SU-DHL-6 (cell line): Measurements from ENCODE around the gene SLC4A5.

Source experiments
- H2AFZ ChIP-seq: fragments of 200-600 bp; sonication (generic); 2 replicates; pipeline ENCODE4 v1.6.1; 2014; ENCODE audit warnings: low read depth, mild to moderate bottlenecking, moderate library complexity, mixed read lengths, antibody characterized with exemption, low read length; ENCODE audit not compliant: severe bottlenecking
- H3F3A ChIP-seq: fragments of 200-600 bp; shearing (Covaris generic); 2 replicates; pipeline ENCODE4 v1.6.0; 2016; ENCODE audit warnings: antibody characterized with exemption, mild to moderate bottlenecking; ENCODE audit not compliant: insufficient read depth
- H3K27ac ChIP-seq: fragments of 200-600 bp; sonication (generic); 2 replicates; pipeline ENCODE4 v1.5.1; 2016; ENCODE audit warnings: low read depth, mild to moderate bottlenecking, low read length, moderate library complexity, mixed read lengths
- H3K27me3 ChIP-seq: fragments of 200-600 bp; sonication (generic), shearing (Covaris generic); 2 replicates; pipeline ENCODE4 v1.6.0; 2014; ENCODE audit warnings: mild to moderate bottlenecking, low read length
- H3K36me3 ChIP-seq: fragments of 200-600 bp; sonication (generic); 2 replicates; pipeline ENCODE4 v1.6.1; 2014; ENCODE audit warnings: mild to moderate bottlenecking, low read length, mixed read lengths
- H3K4me2 ChIP-seq: fragments of 300-600, 200-600 bp; shearing (Covaris generic), sonication (generic); 2 replicates; pipeline ENCODE4 v1.6.0; 2014; ENCODE audit warnings: low read length, low read depth, mild to moderate bottlenecking; ENCODE audit not compliant: poor library complexity, severe bottlenecking
- H3K4me3 ChIP-seq: fragments of 200-600 bp; sonication (generic); 2 replicates; pipeline ENCODE4 v1.5.1; 2014; ENCODE audit warnings: antibody characterized with exemption, low read length, mild to moderate bottlenecking, mixed read lengths; ENCODE audit not compliant: insufficient read depth, poor library complexity, severe bottlenecking
- H3K79me2 ChIP-seq: fragments of 200-600 bp; sonication (generic); 2 replicates; pipeline ENCODE4 v1.6.1; 2014; ENCODE audit warnings: mild to moderate bottlenecking, low read length, moderate library complexity; ENCODE audit not compliant: insufficient read depth
- H3K9ac ChIP-seq: fragments of 200-600 bp; sonication (generic); 2 replicates; pipeline ENCODE4 v1.7.0; 2014; ENCODE audit warnings: mild to moderate bottlenecking, low read length
- H3K9me2 ChIP-seq: fragments of 200-600 bp; sonication (generic); replicated peaks from 2 replicates; pipeline ENCODE4 v1.6.1; 2014; ENCODE audit warnings: low read length; ENCODE audit not compliant: insufficient read depth
- H3K9me3 ChIP-seq: fragments of 200-600 bp; sonication (generic); 2 replicates; pipeline ENCODE4 v1.6.1; 2014; ENCODE audit warnings: low read length, mixed read lengths; ENCODE audit not compliant: insufficient read depth
- H4K20me1 ChIP-seq: fragments of 200-600 bp; sonication (generic); 2 replicates; pipeline ENCODE4 v1.6.1; 2014; ENCODE audit warnings: low read depth, mild to moderate bottlenecking, antibody characterized with exemption, low read length, moderate library complexity, mixed read lengths
- EZH2phosphoT487 ChIP-seq: fragments of 200-600 bp; sonication (generic), shearing (Covaris generic); conservative IDR thresholded peaks from 2 replicates; pipeline ENCODE4 v1.6.1; 2018; ENCODE audit warnings: mild to moderate bottlenecking, antibody characterized with exemption, low read length, moderate library complexity, mixed read lengths
- TF ChIP-seq, protein P1 (sequence below): fragments of 200-600 bp; sonication (generic); IDR thresholded peaks from one replicate; pipeline ENCODE4 v1.5.1; 2017; ENCODE audit warnings: antibody characterized with exemption, mild to moderate bottlenecking, low read length, moderate library complexity; ENCODE audit not compliant: insufficient read depth, poor library complexity, severe bottlenecking

The SLC4A5 gene

DNA sequence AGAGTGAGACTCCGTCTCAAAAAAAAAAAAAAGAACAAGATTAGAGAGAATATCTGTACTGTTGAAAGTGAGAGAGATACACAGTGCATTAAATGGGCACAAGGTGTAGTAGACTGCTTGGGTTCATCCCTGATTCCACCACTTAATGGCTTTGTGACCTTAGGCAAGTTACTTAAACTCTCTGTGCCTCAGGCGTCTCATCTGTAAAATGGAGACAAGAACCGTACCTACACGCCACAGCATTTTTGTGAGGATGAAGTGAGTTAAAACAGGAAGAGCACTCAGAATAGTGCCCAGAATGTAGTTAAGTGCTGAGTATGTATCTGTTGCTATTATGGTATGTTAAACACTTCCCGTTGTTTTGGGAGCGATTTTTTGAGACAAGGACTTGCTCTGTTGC is 80.5 kb downstream of the SLC4A5 start:
- no peaks in the 10 kb centered on the region for H3F3A ChIP-seq
- no peaks in the 10 kb centered on the region for H4K20me1 ChIP-seq
- H3K79me2 ChIP-seq = no peaks in the 10 kb centered on the region
- H2AFZ ChIP-seq = no peak overlapping the region
- no peak overlapping the region for H3K27ac ChIP-seq
- H3K4me2 ChIP-seq = no peak overlapping the region
- H3K9ac ChIP-seq = no peak overlapping the region
- TF ChIP-seq, protein P1, sequence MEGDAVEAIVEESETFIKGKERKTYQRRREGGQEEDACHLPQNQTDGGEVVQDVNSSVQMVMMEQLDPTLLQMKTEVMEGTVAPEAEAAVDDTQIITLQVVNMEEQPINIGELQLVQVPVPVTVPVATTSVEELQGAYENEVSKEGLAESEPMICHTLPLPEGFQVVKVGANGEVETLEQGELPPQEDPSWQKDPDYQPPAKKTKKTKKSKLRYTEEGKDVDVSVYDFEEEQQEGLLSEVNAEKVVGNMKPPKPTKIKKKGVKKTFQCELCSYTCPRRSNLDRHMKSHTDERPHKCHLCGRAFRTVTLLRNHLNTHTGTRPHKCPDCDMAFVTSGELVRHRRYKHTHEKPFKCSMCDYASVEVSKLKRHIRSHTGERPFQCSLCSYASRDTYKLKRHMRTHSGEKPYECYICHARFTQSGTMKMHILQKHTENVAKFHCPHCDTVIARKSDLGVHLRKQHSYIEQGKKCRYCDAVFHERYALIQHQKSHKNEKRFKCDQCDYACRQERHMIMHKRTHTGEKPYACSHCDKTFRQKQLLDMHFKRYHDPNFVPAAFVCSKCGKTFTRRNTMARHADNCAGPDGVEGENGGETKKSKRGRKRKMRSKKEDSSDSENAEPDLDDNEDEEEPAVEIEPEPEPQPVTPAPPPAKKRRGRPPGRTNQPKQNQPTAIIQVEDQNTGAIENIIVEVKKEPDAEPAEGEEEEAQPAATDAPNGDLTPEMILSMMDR = no peak
- TF ChIP-seq EZH2phosphoT487 = no peak
- no peaks in the 10 kb centered on the region for H3K36me3 ChIP-seq
- no peaks in the 10 kb centered on the region for H3K9me2 ChIP-seq
- H3K4me3 ChIP-seq = no peak overlapping the region
- no peaks in the 10 kb centered on the region for H3K27me3 ChIP-seq
- H3K9me3 ChIP-seq = no peaks in the 10 kb centered on the region

DNA sequence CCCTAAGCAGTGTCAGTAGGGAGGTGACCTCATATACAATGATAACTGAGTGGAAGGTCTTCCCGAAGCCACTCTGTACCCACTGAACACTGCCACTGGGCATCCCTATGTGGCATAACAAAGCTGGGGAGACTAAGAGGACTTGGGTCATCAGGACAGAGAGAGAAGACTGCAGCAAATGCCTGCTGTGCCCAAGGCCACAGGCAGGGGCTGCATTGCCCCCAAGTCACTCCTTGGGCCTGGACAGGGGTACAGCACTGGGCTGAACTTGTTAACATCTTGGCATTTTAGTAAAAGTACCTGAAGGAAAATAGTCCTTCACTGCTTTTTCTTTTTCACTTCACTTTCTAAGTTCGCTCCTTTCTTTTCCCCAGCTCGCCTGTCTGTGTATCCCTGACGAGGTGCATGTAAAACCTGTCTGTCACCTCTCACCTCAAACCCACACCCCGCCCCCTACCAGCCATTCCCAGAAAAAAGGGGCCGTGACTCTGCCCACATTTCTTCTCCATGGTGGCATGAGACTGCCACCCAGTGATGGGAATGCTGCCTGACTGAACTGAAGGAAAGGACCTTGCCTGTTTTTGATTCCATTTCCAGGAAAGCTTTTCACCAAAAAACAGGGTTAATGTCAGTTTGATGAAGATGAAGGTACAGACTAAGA is 81.9 kb downstream of the SLC4A5 start:
- no peaks in the 10 kb centered on the region for H3F3A ChIP-seq
- no peaks in the 10 kb centered on the region for H3K9me3 ChIP-seq
- TF ChIP-seq, protein P1 = no peak
- TF ChIP-seq EZH2phosphoT487 = no peak
- no peaks in the 10 kb centered on the region for H3K9me2 ChIP-seq
- no peak overlapping the region for H3K27ac ChIP-seq
- no peaks in the 10 kb centered on the region for H4K20me1 ChIP-seq
- H3K27me3 ChIP-seq = no peaks in the 10 kb centered on the region
- H3K4me3 ChIP-seq = no peak overlapping the region
- H3K4me2 ChIP-seq = no peak overlapping the region
- H3K9ac ChIP-seq = no peak overlapping the region
- H3K79me2 ChIP-seq = no peaks in the 10 kb centered on the region
- no peaks in the 10 kb centered on the region for H3K36me3 ChIP-seq
- H2AFZ ChIP-seq = no peak overlapping the region

DNA sequence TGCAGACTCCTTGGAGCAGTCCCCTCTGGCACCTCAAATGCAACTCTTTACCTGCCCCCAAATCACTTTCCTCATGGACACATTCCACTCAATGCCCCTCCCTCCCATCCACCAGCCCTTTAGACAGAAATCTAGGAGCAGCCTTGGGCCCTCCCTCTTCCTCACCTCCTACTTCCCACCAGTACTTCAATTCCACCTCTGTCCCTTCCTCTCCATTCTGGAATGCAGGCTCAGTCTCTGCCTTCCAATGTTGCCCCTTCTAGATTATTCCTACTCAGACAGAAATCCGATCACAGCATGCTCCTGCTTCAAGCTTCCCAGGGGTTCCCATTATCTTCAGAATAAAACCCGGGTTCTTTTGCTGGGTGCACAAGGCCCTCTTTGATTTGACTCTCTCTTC is 82.7 kb downstream of the SLC4A5 start:
- Histone ChIP-seq H3K4me3 (no peak overlapping the region), H3K27ac (no peak overlapping the region), H3F3A (no peaks in the 10 kb centered on the region), H3K36me3 (no peaks in the 10 kb centered on the region), H3K9me3 (no peaks in the 10 kb centered on the region), H3K79me2 (no peaks in the 10 kb centered on the region), H3K9ac (no peak overlapping the region), H3K27me3 (no peaks in the 10 kb centered on the region), H2AFZ (no peak overlapping the region), H3K9me2 (no peaks in the 10 kb centered on the region), H4K20me1 (no peaks in the 10 kb centered on the region), H3K4me2 (no peak overlapping the region)
- TF ChIP-seq EZH2phosphoT487 = no peak
- TF ChIP-seq, protein P1 = no peak
